ENCODE measurements around the gene MFSD12. TPM values are rescaled to one million over a fixed set of nuclear protein-coding genes. Genes with fewer than 3 reads are reported as not detected.

The MFSD12 gene
- total and polyA plus RNA-seq, 2 of the 8 experiments (the other 6 are each of a cell fraction or from before 2014, with no cell fraction given) = 59.6 to 71.3 TPM

DNA sequence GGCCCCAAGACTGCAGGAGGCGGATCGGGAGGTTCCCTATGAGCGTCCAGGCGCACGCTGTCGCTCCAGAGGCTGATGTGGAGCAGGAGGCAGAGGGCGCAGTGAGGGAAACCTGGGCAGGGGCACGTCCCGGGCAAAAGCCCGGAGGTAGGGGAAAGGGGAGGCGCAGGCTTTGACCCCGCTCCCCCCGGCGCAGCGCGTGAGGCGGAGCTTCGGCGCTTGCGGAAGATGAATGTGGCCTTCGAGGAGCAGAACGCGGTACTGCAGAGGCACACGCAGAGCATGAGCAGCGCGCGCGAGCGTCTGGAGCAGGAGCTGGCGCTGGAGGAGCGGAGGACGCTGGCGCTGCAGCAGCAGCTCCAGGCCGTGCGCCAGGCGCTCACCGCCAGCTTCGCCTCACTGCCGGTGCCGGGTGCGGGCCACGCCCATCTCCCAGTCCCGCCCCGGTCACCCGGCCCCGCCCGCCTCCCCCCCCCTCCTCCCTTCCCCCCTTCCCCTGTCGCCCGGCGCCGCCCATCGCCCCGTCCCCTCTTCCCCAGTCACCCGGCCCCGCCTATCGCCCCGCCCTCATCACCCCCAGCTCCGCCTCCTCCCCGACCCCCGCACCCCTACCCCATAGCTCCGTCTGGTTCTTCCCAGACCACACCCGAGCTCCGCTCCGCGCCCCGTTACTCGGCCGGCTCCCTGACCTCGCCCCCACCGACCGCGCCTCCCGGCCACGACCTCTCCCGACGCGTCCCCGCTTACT is 19.5 kb upstream of the MFSD12 start:
- Histone ChIP-seq H4K20me1 (replicated peaks in 1 of 2; ENCODE audit: control insufficient read depth in 1 of 2, insufficient read depth in 2 of 2, low read length in 2 of 2) (peaks cover 3 to 8% of the 10 kb centered on the region in 2 experiments), H3K4ac (replicated peaks; ENCODE audit: insufficient read length, low read depth, low read length) (no peak overlapping the region), H3K27me3 (replicated peaks in 1 of 4; ENCODE audit: control insufficient read depth in 3 of 4, extremely low read depth in 1 of 4, insufficient read depth in 3 of 4, low read length in 3 of 4) (peaks cover 0 to 5% (median 0%) of the 10 kb centered on the region in 4 experiments; a peak in 1 of 7 replicates), H4K5ac (ENCODE audit: insufficient read length, low read depth, low read length) (peak overlapping the region; percentile 85), H3K79me2 (ENCODE audit: control insufficient read depth in 1 of 2, insufficient read depth in 2 of 2, low read length in 2 of 2) (no peaks in the 10 kb centered on the region), H2BK20ac (ENCODE audit: low read length) (no peak overlapping the region), H3K36me3 (ENCODE audit: control insufficient read depth in 2 of 4, insufficient read depth in 4 of 4, low read length in 3 of 4) (no peaks in the 10 kb centered on the region), H3K9ac (replicated peaks in 1 of 4; ENCODE audit: extremely low read depth in 1 of 4, low read depth in 3 of 4, low read length in 3 of 4) (peak overlapping the region in 2 of 4 experiments; percentile 31 to 38; a peak in 4 of 7 replicates), H3K4me2 (ENCODE audit: insufficient read depth in 1 of 2, low read depth in 2 of 2, low read length in 2 of 2) (peak overlapping the region; percentile 84 to 87), H3K23me2 (ENCODE audit: low read depth, low read length) (peaks cover 21% of the 10 kb centered on the region; the same call in 1 of the 2 replicates), H3K27ac (ENCODE audit: low read depth, low read length) (no peak overlapping the region), H2BK15ac (ENCODE audit: low read length) (peak overlapping the region; percentile 92; the same call in 1 of the 2 replicates), H3K9me3 (ENCODE audit: insufficient read depth in 2 of 2, low read depth in 1 of 2, low read length in 1 of 2) (no peaks in the 10 kb centered on the region), H2BK12ac (ENCODE audit: low read depth, low read length) (peak overlapping the region; percentile 52; the same call in 1 of the 2 replicates), H4K91ac (replicated peaks; ENCODE audit: insufficient read length, low read length) (peak overlapping the region; percentile 73), H3K18ac (ENCODE audit: extremely low read depth, low read length) (peak overlapping the region; percentile 85), H3K23ac (ENCODE audit: insufficient read length) (no peak overlapping the region), H3K4me3 (ENCODE audit: extremely low read depth in 1 of 4, insufficient read depth in 2 of 4, low read depth in 3 of 4, low read length in 4 of 4) (peak overlapping the region; percentile 54 to 77 (median 66)), H3K56ac (replicated peaks; ENCODE audit: insufficient read length, low read depth, low read length) (peak overlapping the region; percentile 77), H2AK5ac (ENCODE audit: low read depth, low read length) (no peak overlapping the region), H3K14ac (ENCODE audit: insufficient read length) (no peak overlapping the region), H2BK5ac (ENCODE audit: low read depth, low read length) (0 out of 2 replicates have a peak overlapping the region, but pooled peaks have one; percentile 45), H2AFZ (ENCODE audit: low read length) (peak overlapping the region; percentile 79; the same call in 1 of the 2 replicates), H3K79me1 (ENCODE audit: low read depth, low read length) (no peaks in the 10 kb centered on the region), H3K4me1 (replicated peaks in 1 of 4; ENCODE audit: control insufficient read depth in 3 of 4, insufficient read depth in 4 of 4, low read length in 3 of 4) (peaks cover 3 to 16% (median 12%) of the 10 kb centered on the region in 4 experiments; a peak in 6 of 7 replicates), H2BK120ac (replicated peaks; ENCODE audit: low read depth, low read length) (no peak overlapping the region), H4K8ac (ENCODE audit: extremely low read depth, insufficient read depth, low read length) (0 out of 2 replicates have a peak overlapping the region, but pooled peaks have one; percentile 45)
- ChIA-PET POLR2A (ENCODE audit: partially characterized antibody) (interaction anchor here (0.7 to 1.7 kb wide), 7 partner anchors 10 to 45 kb away, joined by 3 to 7 read pairs (median 3); no protein-coding TSS in a partner anchor), CTCF (ENCODE audit: partially characterized antibody) (interaction anchor here (0.7 to 6.6 kb wide), 7 partner anchors 15 to 480 kb away, joined by 3 to 51 read pairs (median 3); partner anchors contain the start of gene MFSD12)
- FAIRE-seq (no peak), DNase-seq (ENCODE audit: low read depth in 1 of 2, low spot score in 2 of 2) (peak; percentile 58 to 93)
- 1% methylated on average over 24 of the region's 78 CpGs; no CpG with 5 or more reads in 1 of the 2 experiments for WGBS, 2 experiments (ENCODE audit: extremely low coverage in 1 of 2, insufficient coverage in 1 of 2, insufficient read length in 1 of 2, insufficient replicate concordance in 2 of 2, low coverage in 1 of 2, low lambda C conversion rate in 2 of 2, missing lambda C conversion rate in 1 of 2)
- peak; percentile 30; the same call in 1 of the 2 replicates for TF ChIP-seq E2F6 (IDR thresholded peaks at IDR 0.05)
- no peak for TF ChIP-seq MAFK (IDR thresholded peaks at IDR 0.05; ENCODE audit: low read depth, low read length)
- no peak for TF ChIP-seq USF2 (IDR thresholded peaks at IDR 0.05; ENCODE audit: low read length)
- TF ChIP-seq POLR2A (IDR thresholded peaks at IDR 0.05; ENCODE audit: control extremely low read depth in 1 of 2, low read depth in 2 of 2, low read length in 2 of 2) = peak; percentile 53 to 57; a peak in 2 of 3 replicates
- TF ChIP-seq SIN3A (conservative IDR thresholded peaks at IDR 0.05 in 1 of 2, IDR thresholded peaks at IDR 0.05 in 1 of 2; ENCODE audit: low read depth in 1 of 2, low read length in 2 of 2) = peak in 1 of 2 experiments; percentile 47; a peak in 1 of 4 replicates
- peak; percentile 48; the same call in 1 of the 2 replicates for TF ChIP-seq TBP (IDR thresholded peaks at IDR 0.05; ENCODE audit: low read depth, low read length)
- TF ChIP-seq KDM4A (IDR thresholded peaks at IDR 0.05; ENCODE audit: low read depth, low read length, severe bottlenecking) = peak; percentile 50
- peak; percentile 51; the same call in 1 of the 2 replicates for TF ChIP-seq TAF1 (IDR thresholded peaks at IDR 0.05; ENCODE audit: low read depth, low read length)
- no peak for TF ChIP-seq KDM1A (IDR thresholded peaks at IDR 0.05; ENCODE audit: borderline replicate concordance, low read length)

Data from H1 (cell line).